Panc1 (cell line): ENCODE results near the gene UNC13C.

ENCODE experiments used
- CTCF ChIP-seq: fragments of 450-650 bp; IDR thresholded peaks from 2 replicates; pipeline ENCODE4 v1.5.1; 2017; ENCODE audit warnings: mild to moderate bottlenecking
- POLR2AphosphoS5 ChIP-seq: IDR thresholded peaks from 2 replicates; pipeline ENCODE4 v1.6.1; 2012; ENCODE audit warnings: mild to moderate bottlenecking, low read depth, low read length, moderate library complexity
- SIN3A ChIP-seq: IDR thresholded peaks from 2 replicates; pipeline ENCODE4 v1.6.1; 2012; ENCODE audit warnings: low read depth, mild to moderate bottlenecking, low read length, moderate library complexity, borderline replicate concordance; ENCODE audit not compliant: insufficient read depth

- no peak for TF ChIP-seq CTCF
- no peak for TF ChIP-seq POLR2AphosphoS5
- no peak for TF ChIP-seq SIN3A
Observed at GRCh38 chr15:54388746-54389145, 410.5 kb downstream of the UNC13C start.
